OCI-LY7 (cell line): ENCODE results near the gene PARP16. TPM values are rescaled to one million over a fixed set of nuclear protein-coding genes. Genes with fewer than 3 reads are reported as not detected.

Experiments used
- BruUV-seq: library from RNA; stranded (reverse); fragments of 400-500 nt; replicated peaks from 2 replicates; lab custom pipeline; 2021; lab: Mats Ljungman, UMichigan
- CTCF ChIA-PET: fragments of 300-600 bp; sonication (Branson Sonifier 250); formaldehyde crosslinking; loops from one replicate; lab custom pipeline; 2022; ENCODE audit warnings: antibody characterized with exemption; ENCODE audit not compliant: unreplicated experiment; lab: Charles Lee
- POLR2A ChIA-PET: fragments of 300-600 bp; sonication (Branson Sonifier 250); formaldehyde crosslinking; loops from one replicate; lab custom pipeline; 2022; ENCODE audit warnings: antibody characterized with exemption; lab: Charles Lee
- DNase-seq: peaks from one replicate; pipeline ENCODE4 v3.0.0-alpha.2; 2015; ENCODE audit warnings: low spot score
- H2AFZ ChIP-seq: fragments of 200-600 bp; sonication (generic), shearing (Covaris generic); 2 replicates; pipeline ENCODE4 v1.6.1; 2014; ENCODE audit warnings: mild to moderate bottlenecking, antibody characterized with exemption, low read length, moderate library complexity
- H3K27ac ChIP-seq: fragments of 200-600 bp; sonication (generic); 2 replicates; pipeline ENCODE4 v1.5.1; 2014; ENCODE audit warnings: mixed run types, low read depth, mild to moderate bottlenecking, moderate library complexity, low read length, inconsistent platforms; ENCODE audit not compliant: poor library complexity, severe bottlenecking
- H3K36me3 ChIP-seq: fragments of 200-600 bp; sonication (generic); 2 replicates; pipeline ENCODE4 v1.6.1; 2014; ENCODE audit warnings: mild to moderate bottlenecking, antibody characterized with exemption, low read length, moderate library complexity, mixed read lengths; ENCODE audit not compliant: insufficient read depth
- H3K4me1 ChIP-seq: fragments of 200-600 bp; sonication (generic); 2 replicates; pipeline ENCODE4 v1.5.1; 2014; ENCODE audit warnings: mild to moderate bottlenecking, low read length; ENCODE audit not compliant: insufficient read depth, poor library complexity, severe bottlenecking
- H3K4me2 ChIP-seq: fragments of 200-600 bp; sonication (generic); 2 replicates; pipeline ENCODE4 v1.6.1; 2014; ENCODE audit warnings: mild to moderate bottlenecking, low read length
- H3K4me3 ChIP-seq: fragments of 200-600 bp; sonication (generic); 2 replicates; pipeline ENCODE4 v1.5.1; 2014; ENCODE audit warnings: mild to moderate bottlenecking, low read depth, low read length; ENCODE audit not compliant: poor library complexity, severe bottlenecking
- H3K79me2 ChIP-seq: fragments of 200-600 bp; sonication (generic); 2 replicates; pipeline ENCODE4 v1.6.1; 2016; ENCODE audit warnings: low read depth, mild to moderate bottlenecking, low read length, moderate library complexity, mixed read lengths; ENCODE audit not compliant: insufficient read depth
- H3K9me2 ChIP-seq: fragments of 200-600 bp; sonication (generic); 2 replicates; pipeline ENCODE4 v1.6.1; 2016; ENCODE audit warnings: mild to moderate bottlenecking, low read length, mixed read lengths; ENCODE audit not compliant: insufficient read depth
- H3K9me3 ChIP-seq: fragments of 200-600 bp; sonication (generic); 2 replicates; pipeline ENCODE4 v1.6.1; 2014; ENCODE audit warnings: mild to moderate bottlenecking, mixed run types, low read length, mixed read lengths
- H4K20me1 ChIP-seq: fragments of 200-600 bp; sonication (generic); 2 replicates; pipeline ENCODE4 v1.6.1; 2014; ENCODE audit warnings: mild to moderate bottlenecking, antibody characterized with exemption, low read length, moderate library complexity, mixed read lengths; ENCODE audit not compliant: insufficient read depth
- EZH2phosphoT487 ChIP-seq: fragments of 200-600 bp; sonication (generic); IDR thresholded peaks from 2 replicates; pipeline ENCODE4 v1.6.1; 2018; ENCODE audit warnings: low read depth, borderline replicate concordance, mild to moderate bottlenecking, mixed run types, antibody characterized with exemption, low read length, moderate library complexity, mixed read lengths
- intact Hi-C: fragments of 100-400 bp; cut with micrococcal nuclease; formaldehyde crosslinking; loops from one replicate; pipeline ENCODE4 v1.10.0; 2022; ENCODE audit not compliant: unreplicated experiment
- total RNA-seq, 2 experiments: library from RNA; depleted of rRNA in 1 of 2; stranded (reverse); fragments of >200 nt in 1 of 2; shearing (Covaris generic) in 1 of 2; gene quantifications; 2 replicates each; pipeline ENCODE4 v1.2.3, GENCODE V29; 2014 to 2022
- TF ChIP-seq, protein P1 (sequence below): fragments of 200-600 bp; sonication (generic); conservative IDR thresholded peaks from 2 replicates; pipeline ENCODE4 v1.5.1; 2014; ENCODE audit warnings: mild to moderate bottlenecking, antibody characterized with exemption, low read length, moderate library complexity, mixed read lengths

Gene PARP16
- total RNA-seq, 2 experiments from 2014 or later: 21.2 to 24.9 TPM

DNA sequence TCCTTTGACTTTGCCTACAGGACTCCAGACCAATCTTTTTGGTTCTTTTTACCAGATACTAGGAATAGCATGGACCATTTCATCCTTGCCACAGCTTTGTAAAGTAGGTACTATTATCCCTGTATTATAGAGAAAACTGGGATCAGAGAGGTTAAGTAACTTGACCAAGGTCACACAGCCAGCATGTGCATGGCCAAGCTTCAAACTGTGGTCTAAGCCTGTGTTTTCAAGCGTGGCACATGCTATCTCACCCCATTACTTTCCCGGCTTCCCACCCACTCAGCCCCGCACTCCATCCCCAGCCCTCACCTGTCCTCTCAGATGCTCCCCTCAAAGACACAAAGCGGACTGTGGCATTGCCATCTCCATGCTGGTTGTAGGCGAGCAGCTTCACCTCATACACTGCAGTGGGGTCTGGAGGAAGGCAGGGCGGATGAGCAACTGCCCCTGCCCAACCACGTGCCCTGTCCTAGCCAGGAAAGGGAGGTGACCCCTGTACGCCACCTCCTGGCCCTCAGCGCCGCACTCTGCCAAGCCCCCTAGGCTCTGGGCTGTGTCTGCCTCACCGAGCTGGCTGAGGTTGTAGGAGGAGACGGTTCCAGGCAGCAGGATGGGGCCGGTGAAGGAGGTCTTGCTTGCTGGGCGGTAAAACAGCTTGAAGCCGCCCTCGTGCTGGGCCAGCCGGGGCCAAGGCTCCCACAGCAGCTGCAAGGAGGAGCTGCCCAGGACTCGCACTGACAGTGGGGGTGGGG is 43.5 kb upstream of the PARP16 start:
- no peak for TF ChIP-seq EZH2phosphoT487
- TF ChIP-seq, protein P1, sequence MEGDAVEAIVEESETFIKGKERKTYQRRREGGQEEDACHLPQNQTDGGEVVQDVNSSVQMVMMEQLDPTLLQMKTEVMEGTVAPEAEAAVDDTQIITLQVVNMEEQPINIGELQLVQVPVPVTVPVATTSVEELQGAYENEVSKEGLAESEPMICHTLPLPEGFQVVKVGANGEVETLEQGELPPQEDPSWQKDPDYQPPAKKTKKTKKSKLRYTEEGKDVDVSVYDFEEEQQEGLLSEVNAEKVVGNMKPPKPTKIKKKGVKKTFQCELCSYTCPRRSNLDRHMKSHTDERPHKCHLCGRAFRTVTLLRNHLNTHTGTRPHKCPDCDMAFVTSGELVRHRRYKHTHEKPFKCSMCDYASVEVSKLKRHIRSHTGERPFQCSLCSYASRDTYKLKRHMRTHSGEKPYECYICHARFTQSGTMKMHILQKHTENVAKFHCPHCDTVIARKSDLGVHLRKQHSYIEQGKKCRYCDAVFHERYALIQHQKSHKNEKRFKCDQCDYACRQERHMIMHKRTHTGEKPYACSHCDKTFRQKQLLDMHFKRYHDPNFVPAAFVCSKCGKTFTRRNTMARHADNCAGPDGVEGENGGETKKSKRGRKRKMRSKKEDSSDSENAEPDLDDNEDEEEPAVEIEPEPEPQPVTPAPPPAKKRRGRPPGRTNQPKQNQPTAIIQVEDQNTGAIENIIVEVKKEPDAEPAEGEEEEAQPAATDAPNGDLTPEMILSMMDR: no peak
- Histone ChIP-seq H3K4me3 (no peak overlapping the region), H4K20me1 (no peaks in the 10 kb centered on the region), H3K9me3 (no peaks in the 10 kb centered on the region), H3K4me1 (no peaks in the 10 kb centered on the region), H3K4me2 (no peak overlapping the region), H3K36me3 (no peaks in the 10 kb centered on the region), H3K27ac (no peak overlapping the region), H3K79me2 (no peaks in the 10 kb centered on the region), H2AFZ (no peak overlapping the region), H3K9me2 (no peaks in the 10 kb centered on the region)
- no TSS peak for BruUV-seq
- intact Hi-C loops: no loop called here
- no peak for DNase-seq
- ChIA-PET CTCF (no interaction called here), POLR2A (no interaction called here)

DNA sequence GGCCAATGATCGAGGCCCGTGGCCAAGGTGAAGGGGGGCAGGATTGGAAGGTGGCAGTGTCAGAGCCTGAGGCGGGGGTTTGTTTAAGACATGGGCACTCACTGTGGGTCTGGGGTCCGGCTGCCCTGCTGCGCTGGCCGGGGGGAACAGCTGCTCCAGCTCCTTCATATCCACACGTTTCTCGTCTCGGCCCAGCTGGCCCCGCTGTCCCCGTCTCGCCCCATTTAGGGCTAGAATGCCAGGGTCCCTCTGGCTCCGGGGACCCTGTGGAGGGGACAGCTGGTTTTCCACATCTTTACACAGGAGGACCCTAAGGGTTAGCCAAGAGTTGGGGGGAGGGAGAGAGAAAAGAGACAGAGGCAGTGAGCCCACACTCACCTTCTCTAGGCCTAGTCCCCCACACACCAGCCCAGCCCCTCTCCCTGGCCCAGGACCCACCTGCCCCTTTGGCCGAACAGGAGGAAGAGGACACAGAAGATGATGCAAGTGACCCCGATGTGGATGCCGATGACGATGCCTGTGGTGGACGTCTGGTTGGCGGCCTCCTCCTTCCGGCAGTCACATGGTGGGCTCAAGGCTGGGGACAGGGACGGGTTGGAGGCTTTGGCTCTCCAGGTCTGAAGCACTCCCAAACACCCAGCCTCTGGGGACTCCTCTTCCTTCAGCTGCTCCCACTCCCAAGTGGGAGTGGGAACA is 42.8 kb upstream of the PARP16 start:
- no peak for DNase-seq
- H2AFZ ChIP-seq: no peak overlapping the region
- intact Hi-C loops: no loop called here
- no peak overlapping the region for H3K27ac ChIP-seq
- no peaks in the 10 kb centered on the region for H3K9me3 ChIP-seq
- H3K79me2 ChIP-seq: no peaks in the 10 kb centered on the region
- ChIA-PET POLR2A (no interaction called here), CTCF (no interaction called here)
- TF ChIP-seq, protein P1: no peak
- TF ChIP-seq EZH2phosphoT487: no peak
- no peak overlapping the region for H3K4me2 ChIP-seq
- H3K4me3 ChIP-seq: no peak overlapping the region
- H4K20me1 ChIP-seq: no peaks in the 10 kb centered on the region
- H3K4me1 ChIP-seq: no peaks in the 10 kb centered on the region
- no TSS peak for BruUV-seq
- no peaks in the 10 kb centered on the region for H3K9me2 ChIP-seq
- no peaks in the 10 kb centered on the region for H3K36me3 ChIP-seq
